GM12872 (cell line): Measurements from ENCODE around the gene ZNF362.

ENCODE experiments used
- CTCF ChIP-seq: IDR thresholded peaks from 3 replicates; pipeline ENCODE4 v1.5.1; 2011; ENCODE audit warnings: low read depth, mild to moderate bottlenecking, low read length, moderate library complexity; ENCODE audit not compliant: insufficient read depth

The ZNF362 gene

DNA sequence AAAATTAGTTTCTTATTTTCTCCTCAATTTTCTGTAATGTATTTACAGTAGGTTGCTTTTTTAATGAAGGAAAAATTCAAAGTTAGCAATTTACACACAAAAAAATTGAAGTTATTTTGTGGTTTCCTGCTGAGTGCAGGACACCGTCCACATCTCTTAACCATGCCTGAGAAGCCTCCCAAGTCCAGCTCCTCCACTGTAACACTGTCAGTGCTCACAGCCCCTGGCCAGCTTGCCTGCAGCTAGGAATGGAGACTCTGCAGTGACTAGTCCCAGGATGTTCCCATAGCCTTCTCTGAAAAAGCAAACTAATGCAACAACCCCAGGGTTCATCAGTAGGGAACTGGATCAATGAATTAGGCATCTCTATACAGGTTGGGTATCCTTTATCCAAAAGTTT, 61.1 kb downstream of the ZNF362 start:
- TF ChIP-seq CTCF: no peak

DNA sequence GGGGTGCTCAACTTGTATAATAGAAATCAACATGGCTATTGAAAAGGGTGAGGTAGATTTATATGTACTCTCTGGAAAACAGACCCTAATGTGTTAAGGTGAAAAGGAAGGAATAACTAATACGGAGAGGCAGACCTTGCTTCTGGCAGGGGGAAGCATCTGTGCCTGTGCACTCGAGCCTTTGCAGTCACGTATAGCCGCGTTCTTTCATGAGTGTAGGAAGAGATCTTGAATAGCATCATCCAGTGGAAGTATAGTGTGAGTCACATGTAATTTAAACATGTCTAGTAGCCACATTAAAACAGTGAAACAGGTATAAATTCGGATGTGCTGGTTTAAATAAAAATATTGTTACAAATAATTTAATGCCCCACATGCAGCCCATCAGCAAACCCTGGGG, 61.7 kb downstream of the ZNF362 start:
- TF ChIP-seq CTCF: no peak

GRCh38 chr1:33319186-33319948, 63.1 kb downstream of the ZNF362 start:
- no peak for TF ChIP-seq CTCF

- TF ChIP-seq CTCF: no peak
Measured at GRCh38 chr1:33319949-33320618, 63.8 kb downstream of the ZNF362 start.

DNA sequence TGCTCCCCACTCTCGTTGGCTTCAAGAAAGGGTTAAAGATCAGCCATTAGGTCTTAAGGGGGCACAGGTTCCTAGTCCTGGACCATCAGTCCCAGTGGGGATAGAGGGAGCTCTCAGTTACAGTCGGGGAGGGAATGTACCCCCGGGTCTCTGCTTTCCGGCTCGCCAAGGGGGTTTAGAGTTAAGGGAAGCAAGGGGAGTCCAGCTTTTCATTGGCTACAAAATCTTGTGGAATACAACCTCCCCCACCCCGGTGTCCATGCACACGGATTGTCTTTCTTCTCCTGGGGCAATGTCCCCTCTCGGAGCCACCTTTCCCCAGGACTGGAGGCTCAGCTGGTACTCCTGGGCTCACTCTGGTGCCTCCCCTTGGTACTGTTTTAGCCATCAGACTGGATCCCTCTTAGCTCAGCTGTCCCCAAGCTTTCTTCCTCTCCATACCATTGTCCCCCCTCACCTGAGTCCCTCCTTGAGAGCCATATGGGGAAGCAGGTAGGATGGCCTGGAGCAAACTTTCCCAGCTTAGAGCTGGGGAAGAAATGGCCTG, 64.4 kb downstream of the ZNF362 start, which contains the start of gene A3GALT2:
TSS of gene A3GALT2 (minus strand) at position 480 of the 547 bp plus-strand sequence. CDS start at position 480, 0 bp downstream.
- TF ChIP-seq CTCF: no peak

GRCh38 chr1:33321178-33321577, 64.9 kb downstream of the ZNF362 start:
- no peak for TF ChIP-seq CTCF

DNA sequence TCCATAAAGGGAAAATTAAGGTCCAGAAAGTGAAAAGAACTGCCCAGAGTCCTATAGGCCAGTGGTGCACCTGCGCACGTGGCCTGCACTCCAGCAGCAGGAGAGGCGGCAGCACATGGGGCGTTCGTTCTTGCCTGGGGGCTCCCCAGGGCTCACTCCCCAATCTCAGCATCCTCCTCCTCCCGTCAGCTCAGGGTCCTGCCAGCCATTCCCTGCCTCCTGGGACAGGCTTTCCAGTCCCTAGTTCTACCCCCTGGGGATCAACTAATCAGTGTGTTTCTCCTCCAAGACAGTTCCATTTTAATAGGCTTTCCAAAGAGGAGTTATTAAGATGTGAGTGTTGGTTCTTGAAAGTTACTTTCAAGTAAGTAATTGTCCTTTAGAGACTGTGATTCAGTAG, 65.8 kb downstream of the ZNF362 start:
- no peak for TF ChIP-seq CTCF
